SK-N-MC (cell line): ENCODE data around the gene ADARB2.

ENCODE experiments used
- DNase-seq: peaks from one replicate; pipeline ENCODE4 v3.0.0-alpha.2; 2011; ENCODE audit warnings: low read depth, low spot score
- H3K27ac ChIP-seq: fragments of 200-600 bp; sonication (generic); 2 replicates; pipeline ENCODE4 v1.5.1; 2016; ENCODE audit warnings: mixed run types
- H3K36me3 ChIP-seq: fragments of 200-600 bp; sonication (generic); 2 replicates; pipeline ENCODE4 v1.6.1; 2017; ENCODE audit warnings: antibody characterized with exemption, low read length, mixed read lengths; ENCODE audit not compliant: insufficient read depth
- H3K4me3 ChIP-seq: fragments of 200-600 bp; sonication (generic); 2 replicates; pipeline ENCODE4 v1.5.1; 2016
- H3K9ac ChIP-seq: fragments of 200-600 bp; sonication (generic); 2 replicates; pipeline ENCODE4 v1.8.0; 2017; ENCODE audit warnings: mixed run types, mixed read lengths; ENCODE audit not compliant: insufficient read length
- H3K9me3 ChIP-seq: fragments of 200-600 bp; sonication (generic); 2 replicates; pipeline ENCODE4 v1.6.1; 2017; ENCODE audit warnings: low read depth, mild to moderate bottlenecking, antibody characterized with exemption, low read length, moderate library complexity, mixed read lengths
- EZH2 ChIP-seq: fragments of 200-600 bp; sonication (generic); IDR thresholded peaks from one replicate; pipeline ENCODE4 v1.6.1; 2017; ENCODE audit warnings: antibody characterized with exemption
- FOXP2 ChIP-seq: optimal IDR thresholded peaks from 2 replicates; pipeline ENCODE3; 2011; ENCODE audit warnings: mild to moderate bottlenecking, moderate library complexity; ENCODE audit not compliant: insufficient read depth; ENCODE audit errors: extremely low read length, control extremely low read depth
- POLR2AphosphoS5 ChIP-seq: IDR thresholded peaks from 2 replicates; pipeline ENCODE4 v1.6.1; 2012; ENCODE audit warnings: mild to moderate bottlenecking, low read depth, low read length, borderline replicate concordance

ADARB2 gene

DNA sequence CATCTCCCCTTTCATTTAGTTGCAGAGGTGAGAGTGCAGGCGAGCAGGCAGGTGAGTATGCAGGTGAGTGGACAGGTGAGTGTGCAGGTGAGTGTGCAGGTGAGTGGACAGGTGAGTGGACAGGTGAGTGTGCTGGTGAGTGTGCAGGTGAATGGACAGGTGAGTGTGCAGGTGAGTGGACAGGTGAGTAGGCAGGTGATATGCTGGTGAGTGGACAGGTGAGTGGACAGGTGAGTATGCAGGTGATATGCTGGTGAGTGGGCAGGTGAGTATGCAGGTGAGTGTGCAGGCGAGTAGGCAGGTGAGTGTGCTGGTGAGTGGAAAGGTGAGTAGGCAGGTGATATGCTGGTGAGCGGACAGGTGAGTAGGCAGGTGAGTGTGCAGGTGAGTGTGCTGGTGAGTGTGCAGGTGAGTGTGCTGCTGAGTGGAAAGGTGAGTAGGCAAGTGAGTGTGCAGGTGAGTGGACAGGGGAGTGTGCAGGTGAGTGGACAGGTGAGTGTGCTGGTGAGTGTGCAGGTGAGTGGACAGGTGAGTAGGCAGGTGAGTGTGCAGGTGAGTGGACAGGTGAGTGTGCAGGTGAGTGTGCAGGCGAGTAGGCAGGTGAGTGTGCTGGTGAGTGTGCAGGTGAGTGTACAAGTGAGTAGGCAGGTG, 165.6 kb downstream of the ADARB2 start:
- H3K36me3 ChIP-seq = no peaks in the 10 kb centered on the region
- TF ChIP-seq FOXP2 = no peak
- no peak for TF ChIP-seq POLR2AphosphoS5
- no peak for TF ChIP-seq EZH2
- no peak for DNase-seq
- no peak overlapping the region for H3K4me3 ChIP-seq
- no peak overlapping the region for H3K27ac ChIP-seq
- H3K9ac ChIP-seq = no peak overlapping the region
- H3K9me3 ChIP-seq = no peaks in the 10 kb centered on the region

DNA sequence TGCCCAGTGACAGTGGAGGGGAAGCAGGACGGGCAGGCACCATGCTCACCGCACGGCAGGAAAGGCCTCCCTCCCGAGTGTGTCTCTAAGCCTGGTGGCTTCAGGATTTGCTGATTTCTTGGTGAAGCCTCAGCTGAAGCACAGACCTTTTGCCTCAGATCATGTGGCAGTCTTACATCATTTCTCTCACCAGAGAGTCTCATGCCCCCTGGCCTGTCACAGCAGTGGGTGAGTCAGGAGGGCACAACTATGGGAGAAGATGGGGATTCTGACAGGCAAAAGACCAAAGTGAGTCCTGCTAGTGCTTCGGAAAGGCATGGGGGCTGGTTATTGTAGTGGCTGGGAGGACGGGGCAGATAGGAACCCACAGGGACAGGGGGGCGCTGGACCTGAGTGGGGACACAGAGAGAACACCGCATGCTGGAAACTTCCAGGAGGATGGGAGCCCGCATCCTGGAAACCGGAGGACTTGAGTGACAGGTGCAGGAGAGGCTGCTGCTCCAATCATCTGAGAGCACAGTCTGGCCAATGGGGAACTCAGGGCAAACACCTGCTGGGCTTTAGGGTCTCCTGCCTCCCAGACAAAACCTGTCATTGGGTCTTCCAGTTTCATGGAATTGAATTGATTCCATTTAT, 166.8 kb downstream of the ADARB2 start:
- H3K9me3 ChIP-seq = no peaks in the 10 kb centered on the region
- TF ChIP-seq FOXP2 = no peak
- no peak for TF ChIP-seq EZH2
- TF ChIP-seq POLR2AphosphoS5 = no peak
- no peak overlapping the region for H3K4me3 ChIP-seq
- DNase-seq = no peak
- H3K9ac ChIP-seq = no peak overlapping the region
- no peaks in the 10 kb centered on the region for H3K36me3 ChIP-seq
- no peak overlapping the region for H3K27ac ChIP-seq

DNA sequence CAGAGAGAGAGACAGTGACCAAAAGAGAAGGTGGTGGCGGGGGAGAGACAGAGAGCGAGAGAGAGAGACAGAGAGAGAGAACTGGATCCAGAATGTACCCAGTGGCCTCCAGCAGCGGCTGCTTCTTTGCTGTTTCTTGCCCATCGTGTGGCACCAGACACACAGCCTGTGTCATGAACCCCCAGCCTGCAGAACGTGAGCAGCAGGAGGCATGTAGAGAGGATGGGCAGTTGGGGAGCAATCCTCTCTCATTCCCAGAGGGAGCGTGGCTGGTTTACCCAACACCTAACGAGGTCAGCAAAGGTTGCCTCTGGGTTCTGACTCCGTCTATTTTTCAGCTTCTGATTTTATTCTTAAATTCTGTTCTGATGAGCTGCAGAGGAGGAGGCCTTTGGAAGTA, 168.1 kb downstream of the ADARB2 start:
- H3K27ac ChIP-seq = no peak overlapping the region
- TF ChIP-seq EZH2 (no peak), FOXP2 (no peak), POLR2AphosphoS5 (no peak)
- no peak overlapping the region for H3K9ac ChIP-seq
- no peaks in the 10 kb centered on the region for H3K9me3 ChIP-seq
- no peak overlapping the region for H3K4me3 ChIP-seq
- no peak for DNase-seq
- H3K36me3 ChIP-seq = no peaks in the 10 kb centered on the region

DNA sequence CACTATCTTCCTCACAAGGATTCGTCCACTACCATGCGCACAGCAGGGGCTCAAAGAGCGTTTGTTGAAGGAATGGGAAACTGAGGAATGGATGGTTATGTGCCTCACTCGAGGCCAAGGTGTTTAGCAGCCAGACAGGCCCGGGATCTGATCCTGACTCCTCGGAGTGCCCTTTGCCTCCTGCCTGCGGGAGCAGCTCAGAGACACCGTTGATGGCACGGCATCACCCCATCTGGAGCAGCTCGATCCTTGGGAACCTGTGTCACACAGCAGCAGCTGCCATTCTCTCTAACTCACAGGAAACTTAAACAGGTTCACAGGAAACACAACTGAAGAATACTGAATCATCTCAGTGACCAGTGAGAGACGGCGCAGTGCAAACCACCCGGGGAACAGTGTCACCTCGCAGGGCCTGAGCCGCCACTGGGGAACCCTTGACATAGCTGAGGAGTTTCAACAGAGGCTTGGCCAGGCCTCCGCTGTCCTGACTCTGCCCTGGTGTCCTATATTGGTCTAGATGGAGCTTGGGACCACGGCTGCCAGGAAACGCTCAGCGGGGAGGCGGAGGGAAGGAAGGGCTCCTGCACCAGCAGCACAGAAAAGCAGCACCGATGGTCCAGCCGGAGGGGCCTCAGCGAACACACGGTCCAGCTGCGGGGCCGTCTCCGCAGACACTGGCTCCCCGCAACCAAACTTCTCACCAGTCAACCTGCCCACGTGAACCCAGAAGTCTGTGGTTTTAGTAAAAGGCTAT, 169.4 kb downstream of the ADARB2 start:
- DNase-seq = no peak
- TF ChIP-seq POLR2AphosphoS5 (no peak), EZH2 (no peak), FOXP2 (no peak)
- no peaks in the 10 kb centered on the region for H3K36me3 ChIP-seq

DNA sequence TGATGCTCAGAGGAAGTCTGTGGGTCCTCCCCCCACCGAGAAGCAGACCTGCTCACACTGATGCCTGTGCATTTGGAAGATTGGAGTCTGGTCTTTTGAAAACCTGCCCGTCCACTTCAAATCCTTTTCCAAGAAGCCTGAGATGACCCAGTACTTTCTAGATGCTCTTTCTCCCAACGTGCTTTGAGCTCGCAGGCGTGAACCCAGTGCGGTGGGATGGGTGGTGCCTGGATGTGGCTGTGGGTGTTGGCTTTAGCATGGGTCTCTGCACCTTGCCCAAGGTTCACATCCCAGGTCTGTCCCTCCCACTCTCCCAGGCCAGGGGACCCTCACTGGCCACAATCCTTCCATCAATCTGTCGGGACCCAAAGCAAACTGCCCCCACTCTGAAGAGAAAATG, 170.2 kb downstream of the ADARB2 start:
- no peak for DNase-seq
- TF ChIP-seq FOXP2 (no peak), POLR2AphosphoS5 (no peak), EZH2 (no peak)
- H3K9ac ChIP-seq = no peak overlapping the region
- H3K27ac ChIP-seq = no peak overlapping the region
- H3K4me3 ChIP-seq = no peak overlapping the region
- no peaks in the 10 kb centered on the region for H3K36me3 ChIP-seq
- H3K9me3 ChIP-seq = no peaks in the 10 kb centered on the region

More for the DNA sequence above, 169.4 kb downstream of the ADARB2 start:
- H3K27ac ChIP-seq = no peak overlapping the region
- H3K9me3 ChIP-seq = no peaks in the 10 kb centered on the region
- H3K4me3 ChIP-seq = no peak overlapping the region
- H3K9ac ChIP-seq = no peak overlapping the region

DNA sequence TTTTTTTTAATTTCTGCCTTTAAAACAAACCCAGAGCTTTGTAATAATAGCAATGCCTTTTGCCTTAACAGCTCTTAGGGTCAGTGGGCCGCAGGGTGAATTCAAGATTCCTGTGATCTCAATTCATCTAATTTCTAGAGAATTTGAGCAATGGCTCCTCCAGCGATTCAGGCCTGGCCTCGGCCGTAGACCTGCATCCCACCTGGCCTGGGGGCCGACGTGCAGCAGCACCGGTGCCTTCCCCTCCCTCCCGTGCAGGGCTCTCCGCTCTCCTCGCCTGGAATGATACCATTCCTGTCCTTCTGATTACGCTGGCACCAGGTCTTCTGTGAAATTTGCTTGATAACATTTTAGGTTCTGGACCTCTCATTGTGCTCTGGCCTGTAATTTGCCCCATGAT, 172.5 kb downstream of the ADARB2 start:
- H3K4me3 ChIP-seq = no peak overlapping the region
- H3K9ac ChIP-seq = no peak overlapping the region
- TF ChIP-seq FOXP2 = no peak
- no peak for TF ChIP-seq POLR2AphosphoS5
- no peak for TF ChIP-seq EZH2
- DNase-seq = no peak
- no peaks in the 10 kb centered on the region for H3K36me3 ChIP-seq
- no peaks in the 10 kb centered on the region for H3K9me3 ChIP-seq
- H3K27ac ChIP-seq = no peak overlapping the region

DNA sequence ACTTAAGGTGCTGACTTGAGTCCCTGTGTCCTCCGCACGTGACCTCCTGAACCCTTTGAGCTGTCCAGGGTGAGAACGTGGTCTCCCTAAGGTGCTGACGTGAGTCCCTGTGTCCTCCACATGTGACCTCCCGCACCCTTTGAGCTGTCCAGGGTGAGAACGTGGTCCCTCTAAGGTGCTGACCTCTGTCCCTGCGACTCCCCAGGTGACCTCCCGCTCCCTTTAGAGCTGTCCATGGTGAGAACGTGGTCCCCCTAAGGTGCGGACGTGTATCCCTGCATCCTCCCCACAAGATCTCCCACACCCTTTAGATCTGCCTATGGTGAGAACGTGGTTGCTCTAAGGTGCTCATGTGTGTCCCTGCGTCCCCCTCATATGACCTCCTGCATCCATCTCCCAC, 174.3 kb downstream of the ADARB2 start:
- H3K9ac ChIP-seq = no peak overlapping the region
- H3K36me3 ChIP-seq = no peaks in the 10 kb centered on the region
- no peak for DNase-seq
- H3K4me3 ChIP-seq = no peak overlapping the region
- H3K9me3 ChIP-seq = no peaks in the 10 kb centered on the region
- TF ChIP-seq FOXP2 (no peak), POLR2AphosphoS5 (no peak), EZH2 (no peak)
- no peak overlapping the region for H3K27ac ChIP-seq

DNA sequence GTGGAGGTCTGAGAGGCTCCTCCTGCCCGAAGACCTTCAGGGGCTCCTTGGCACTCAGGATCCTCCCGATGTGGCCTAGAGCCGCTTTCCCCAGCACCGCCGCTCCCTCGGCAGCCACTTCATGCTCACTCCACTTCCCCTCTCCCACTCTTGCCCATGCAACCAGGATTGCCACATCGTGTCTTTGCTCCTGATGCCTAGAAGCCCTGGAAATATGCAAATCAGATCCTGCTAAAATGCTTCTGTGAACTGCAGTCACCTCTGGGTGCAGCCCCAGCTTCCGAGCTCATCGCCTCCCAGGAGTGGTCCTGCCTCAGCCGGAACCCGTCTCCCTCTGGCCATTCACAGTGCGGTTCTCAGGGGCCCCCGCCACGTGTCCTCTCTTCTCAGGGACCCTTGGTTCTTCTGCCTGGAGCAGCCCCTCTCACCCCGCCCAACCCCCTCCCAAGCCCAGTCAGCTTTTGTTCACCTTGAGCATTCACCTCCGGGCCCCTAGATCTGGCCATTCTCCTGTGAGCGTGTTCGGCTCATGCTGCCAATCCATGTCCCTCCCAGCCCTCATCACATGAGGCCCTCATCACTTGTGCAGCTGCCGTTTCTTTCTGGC, 175.5 kb downstream of the ADARB2 start:
- Histone ChIP-seq H3K27ac (no peak overlapping the region), H3K36me3 (no peaks in the 10 kb centered on the region), H3K9me3 (no peaks in the 10 kb centered on the region), H3K9ac (no peak overlapping the region), H3K4me3 (no peak overlapping the region)
- no peak for DNase-seq
- TF ChIP-seq POLR2AphosphoS5 (no peak), FOXP2 (no peak), EZH2 (no peak)
